Adipose tissue (tissue), 3 donors: ENCODE data around the gene EPHB4. TPM values are rescaled to one million over a fixed set of nuclear protein-coding genes. Genes with fewer than 3 reads are reported as not detected.
"Not testable (repeated sequence)": the region's sequence is repeated elsewhere in the genome, so short reads cannot be mapped to it uniquely, and the experiment has no call there.

ENCODE experiments used
- H3K27ac ChIP-seq: one replicate; pipeline ENCODE4 v1.5.1; 2013; ENCODE audit warnings: low read depth, low read length
- whole genome bisulfite sequencing, 3 donors: extraction: QIAGEN DNeasy Blood & Tissue Kit; methylation state at CpG; one replicate each; pipeline ENCODE4 v1.1.7; 2013; 5-methylcytosine and 5-hydroxymethylcytosine counted together
- polyA plus RNA-seq, 3 donors: library from polyadenylated mRNA; stranded (reverse); fragments of 200-250 nt; gene quantifications; one replicate each; pipeline ENCODE4 v1.2.3, GENCODE V29; 2013
- donor health status: healthy with polysubstance abuse.
- donor health status: Bipolar disorder and iron deficiency.
- donor health status: healthy.

EPHB4 gene
- polyA plus RNA-seq, 3 donors: 22.2 to 37.5 (median 22.6) TPM

GRCh38 chr7:100825215-100825671 lies 2.1 kb downstream of the EPHB4 start:
- no peak overlapping the region for H3K27ac ChIP-seq
- 21 to 51% (median 39%) methylated on average over 15 to 16 of the region's 16 CpGs for WGBS, 3 donors

- H3K27ac ChIP-seq: no peak overlapping the region
These were observed 2.7 kb downstream of the EPHB4 start for GRCh38 chr7:100824499-100825214.

GRCh38 chr7:100823534-100823933 lies 3.8 kb downstream of the EPHB4 start:
- H3K27ac ChIP-seq: no peak overlapping the region
- 88 to 93% (median 92%) methylated on average over 25 to 31 of the region's 31 CpGs for WGBS, 3 donors

More at GRCh38 chr7:100824499-100825214, 2.7 kb downstream of the EPHB4 start:
- WGBS, 3 donors: 31 to 56% (median 42%) methylated on average over 18 of the region's 18 CpGs

- WGBS, 3 donors: 79 to 89% (median 85%) methylated on average over 5 to 7 of the region's 7 CpGs
- no peak overlapping the region for H3K27ac ChIP-seq
These were observed 4.2 kb downstream of the EPHB4 start for GRCh38 chr7:100823140-100823525.

- no peak overlapping the region for H3K27ac ChIP-seq
- WGBS, 3 donors: 91 to 94% (median 91%) methylated on average over 34 to 43 of the region's 43 CpGs
These were observed 4.8 kb downstream of the EPHB4 start for GRCh38 chr7:100822236-100823139.

GRCh38 chr7:100819586-100819985 lies 7.7 kb downstream of the EPHB4 start:
- H3K27ac ChIP-seq: no peak overlapping the region
- whole genome bisulfite sequencing, 3 donors: 90 to 94% (median 93%) methylated on average over 23 of the region's 23 CpGs

GRCh38 chr7:100818825-100819224 lies 8.5 kb downstream of the EPHB4 start:
- H3K27ac ChIP-seq: no peak overlapping the region
- WGBS, 3 donors: 82 to 91% (median 83%) methylated on average over 6 of the region's 6 CpGs

GRCh38 chr7:100818366-100818765 lies 9.0 kb downstream of the EPHB4 start:
- WGBS, 3 donors: 90 to 98% (median 94%) methylated on average over 9 of the region's 9 CpGs
- no peak overlapping the region for H3K27ac ChIP-seq

GRCh38 chr7:100817097-100817496 lies 10.2 kb downstream of the EPHB4 start:
- 91 to 93% (median 92%) methylated on average over 19 of the region's 19 CpGs for WGBS, 3 donors
- H3K27ac ChIP-seq: no peak overlapping the region

GRCh38 chr7:100816515-100816914 lies 10.8 kb downstream of the EPHB4 start:
- 87 to 95% (median 91%) methylated on average over 16 of the region's 16 CpGs for WGBS, 3 donors

GRCh38 chr7:100812729-100813128 lies 14.6 kb downstream of the EPHB4 start:
- no peak overlapping the region for H3K27ac ChIP-seq
- 93 to 96% (median 93%) methylated on average over 22 of the region's 22 CpGs for WGBS, 3 donors

More at GRCh38 chr7:100816515-100816914, 10.8 kb downstream of the EPHB4 start:
- H3K27ac ChIP-seq: not testable (repeated sequence)

- WGBS, 3 donors: 77 to 85% (median 82%) methylated on average over 6 of the region's 6 CpGs
These were observed 15.8 kb downstream of the EPHB4 start for GRCh38 chr7:100811480-100811879.

GRCh38 chr7:100808354-100808875 lies 18.9 kb downstream of the EPHB4 start:
- H3K27ac ChIP-seq: no peak overlapping the region
- 51 to 85% (median 84%) methylated on average over 5 of the region's 5 CpGs for whole genome bisulfite sequencing, 3 donors

More at GRCh38 chr7:100811480-100811879, 15.8 kb downstream of the EPHB4 start:
- no peak overlapping the region for H3K27ac ChIP-seq

- not testable (repeated sequence) for H3K27ac ChIP-seq
- 96 to 97% (median 97%) methylated on average over 6 of the region's 6 CpGs for WGBS, 3 donors
These were observed 20.4 kb downstream of the EPHB4 start for GRCh38 chr7:100806883-100807282.

GRCh38 chr7:100806276-100806675 lies 21.0 kb downstream of the EPHB4 start:
- 79 to 92% (median 92%) methylated on average over 9 of the region's 9 CpGs for WGBS, 3 donors
- no peak overlapping the region for H3K27ac ChIP-seq

GRCh38 chr7:100804681-100805431 lies 22.5 kb downstream of the EPHB4 start:
- WGBS, 3 donors: 74 to 91% (median 90%) methylated on average over 22 of the region's 22 CpGs
- no peak overlapping the region for H3K27ac ChIP-seq

GRCh38 chr7:100803398-100804161 lies 23.7 kb downstream of the EPHB4 start:
- 24 to 31% (median 26%) methylated on average over 19 of the region's 19 CpGs for WGBS, 3 donors
- H3K27ac ChIP-seq: no peak overlapping the region

- 60 to 65% (median 62%) methylated on average over 4 of the region's 4 CpGs for WGBS, 3 donors
- no peak overlapping the region for H3K27ac ChIP-seq
These were observed 24.4 kb downstream of the EPHB4 start for GRCh38 chr7:100802951-100803350.
